ENCODE data around the gene ABCA2. TPM values are rescaled to one million over a fixed set of nuclear protein-coding genes. Genes with fewer than 3 reads are reported as not detected.

The ABCA2 gene
- total and polyA plus RNA-seq, 8 donors = 20.8 to 34.8 (median 29.8) TPM

GRCh38 chr9:137048655-137049543, 20.9 kb upstream of the ABCA2 start:
- ATAC-seq = no peak
- Histone ChIP-seq H3K27ac (no peak overlapping the region), H3K9me3 (no peaks in the 10 kb centered on the region), H3K36me3 (no peaks in the 10 kb centered on the region), H3K4me3 (no peak overlapping the region), H3K4me1 (peaks cover 19 to 48% of the 10 kb centered on the region in 2 donors), H3K27me3 (peaks cover 42 to 100% of the 10 kb centered on the region in 2 donors)
- no peak for DNase-seq
- intact Hi-C loops (cut with DNase I) = no loop called here
- TF ChIP-seq CTCF (IDR thresholded peaks at IDR 0.05) = no peak

DNA sequence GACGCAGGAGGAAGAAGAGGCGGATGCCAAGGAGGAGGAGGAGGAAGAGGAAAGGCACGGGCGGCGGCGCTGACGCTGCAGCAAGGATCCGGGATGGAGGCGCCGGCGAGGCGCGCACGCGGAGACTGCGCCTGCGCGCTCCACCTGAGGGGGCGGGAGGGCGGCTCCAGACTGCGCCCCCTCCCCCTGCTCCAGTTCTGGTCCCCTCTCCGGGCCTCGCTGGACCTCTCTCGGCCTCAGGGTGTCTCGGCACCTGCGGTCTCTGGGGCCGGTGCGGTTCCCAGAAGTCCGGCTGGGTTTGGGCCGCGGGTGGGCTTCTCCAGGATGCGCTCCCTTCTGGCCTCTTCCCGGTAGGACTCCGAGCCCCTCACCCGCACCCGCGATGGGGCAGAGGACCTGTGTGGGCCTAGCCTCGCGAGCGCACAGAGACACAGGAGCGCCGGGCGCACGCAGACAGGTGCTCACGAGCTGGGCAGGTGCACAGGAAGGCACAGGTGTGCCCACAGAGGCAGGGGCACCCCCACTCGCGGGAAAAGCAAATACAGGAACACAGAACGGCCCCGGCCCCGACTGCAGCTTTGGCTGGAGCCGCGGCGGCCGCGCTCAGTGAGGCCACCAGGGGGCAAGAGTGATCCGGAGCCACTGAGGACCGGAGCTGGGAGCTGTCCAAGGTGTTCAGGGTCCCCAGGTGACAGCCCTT, 18.2 kb upstream of the ABCA2 start, which contains the start of gene NPDC1:
Gene NPDC1 (minus strand): TSS at position 90 of the 700 bp plus-strand sequence. CDS start 188 bp downstream, outside the sequence.
- Histone ChIP-seq H3K36me3 (no peaks in the 10 kb centered on the region), H3K4me1 (peaks cover 19 to 40% of the 10 kb centered on the region in 2 donors), H3K27me3 (peaks cover 27 to 86% of the 10 kb centered on the region in 2 donors), H3K9me3 (no peaks in the 10 kb centered on the region), H3K27ac (peak within 1 kb of the TSS; percentile 39 to 65), H3K4me3 (peak within 1 kb of the TSS; percentile 40 to 53)
- peak; percentile 77 to 87 for TF ChIP-seq CTCF (IDR thresholded peaks at IDR 0.05)
- DNase-seq (peak; percentile 47 to 93 (median 80)), ATAC-seq (peak; percentile 87)
- intact Hi-C loops (cut with DNase I) = no loop called here

- no peak for TF ChIP-seq CTCF (IDR thresholded peaks at IDR 0.05)
- peak overlapping the region; percentile 39 to 65 for H3K27ac ChIP-seq
- peak overlapping the region; percentile 40 to 53 for H3K4me3 ChIP-seq
- peak; percentile 5 for ATAC-seq
- no peaks in the 10 kb centered on the region for H3K9me3 ChIP-seq
- peaks cover 27 to 78% of the 10 kb centered on the region in 2 donors for H3K27me3 ChIP-seq
- peaks cover 19 to 47% of the 10 kb centered on the region in 2 donors for H3K4me1 ChIP-seq
- intact Hi-C loops (cut with DNase I) = no loop called here
- H3K36me3 ChIP-seq = peaks cover 0 to 5% of the 10 kb centered on the region in 2 donors
- no peak for DNase-seq
Observed at GRCh38 chr9:137045294-137046087, 17.5 kb upstream of the ABCA2 start.

DNA sequence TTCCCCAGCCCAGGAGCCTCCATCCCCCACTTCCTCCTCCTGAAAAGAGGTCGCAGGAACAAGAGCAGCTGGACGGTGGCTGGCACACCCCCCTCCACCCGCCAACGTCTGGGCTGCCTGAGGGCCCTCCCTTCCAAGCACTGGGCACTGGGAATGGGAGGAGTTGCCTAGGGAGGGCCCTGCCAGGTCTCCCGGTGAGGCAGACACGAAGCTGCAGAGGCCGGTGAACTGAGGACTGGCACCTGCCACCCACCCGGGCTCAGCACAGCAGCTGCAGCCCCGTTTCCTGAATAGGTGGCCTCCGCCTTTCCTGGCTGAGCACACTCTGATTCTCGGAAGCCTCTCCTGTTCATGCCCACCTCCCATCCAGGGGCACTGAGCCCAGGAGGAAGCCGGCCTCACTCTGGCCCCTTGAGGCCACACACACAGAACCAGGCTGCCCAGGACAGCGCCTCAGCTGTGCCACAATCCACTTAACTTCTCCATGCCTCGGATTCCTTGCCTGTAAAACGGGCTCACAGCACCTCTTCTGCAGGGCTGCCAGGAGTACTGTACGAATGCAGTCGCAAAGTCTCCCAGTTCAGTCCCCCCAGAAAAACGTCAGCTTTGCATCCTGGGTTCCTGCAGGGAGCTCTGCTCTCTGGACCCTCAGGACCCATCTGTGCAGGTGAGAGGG, 16.6 kb upstream of the ABCA2 start:
- H3K36me3 ChIP-seq = peaks cover 0 to 12% of the 10 kb centered on the region in 2 donors
- peaks cover 25 to 70% of the 10 kb centered on the region in 2 donors for H3K27me3 ChIP-seq
- peak overlapping the region; percentile 59 to 62 for H3K27ac ChIP-seq
- no peaks in the 10 kb centered on the region for H3K9me3 ChIP-seq
- intact Hi-C loops (cut with DNase I) = no loop called here
- H3K4me1 ChIP-seq = peaks cover 19 to 50% of the 10 kb centered on the region in 2 donors
- ATAC-seq (peak; percentile 29), DNase-seq (no peak)
- peak overlapping the region; percentile 36 to 53 for H3K4me3 ChIP-seq
- TF ChIP-seq CTCF (IDR thresholded peaks at IDR 0.05) = no peak

Measured in left lung (tissue), 10 donors.